ENCODE data around the gene SPA17.

DNA sequence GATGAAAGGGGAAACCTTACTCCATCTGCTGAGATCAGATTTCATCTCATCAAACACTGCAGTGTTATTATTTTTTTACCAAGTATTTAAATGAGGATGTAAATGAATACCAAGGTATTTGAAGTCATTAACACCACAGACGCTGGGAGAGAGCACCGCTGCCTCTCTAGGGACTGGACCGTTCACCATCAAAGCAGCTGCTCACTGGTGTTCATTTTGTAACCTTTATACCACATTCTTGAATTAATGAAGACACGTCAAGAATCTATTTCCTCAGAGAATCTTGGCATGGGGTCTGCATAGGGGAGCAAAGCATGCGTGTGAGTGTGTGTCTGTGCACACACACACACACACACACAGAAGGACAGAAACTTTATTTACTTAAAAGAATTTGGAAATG lies 15.8 kb upstream of the SPA17 start:
- no peak for TF ChIP-seq POLR2A (IDR thresholded peaks at IDR 0.05; ENCODE audit: extremely low read depth, insufficient read length)
- TF ChIP-seq, protein P1, sequence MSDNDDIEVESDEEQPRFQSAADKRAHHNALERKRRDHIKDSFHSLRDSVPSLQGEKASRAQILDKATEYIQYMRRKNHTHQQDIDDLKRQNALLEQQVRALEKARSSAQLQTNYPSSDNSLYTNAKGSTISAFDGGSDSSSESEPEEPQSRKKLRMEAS (IDR thresholded peaks at IDR 0.05; ENCODE audit: low read depth, low read length), result no peak
- TF ChIP-seq, protein P2, sequence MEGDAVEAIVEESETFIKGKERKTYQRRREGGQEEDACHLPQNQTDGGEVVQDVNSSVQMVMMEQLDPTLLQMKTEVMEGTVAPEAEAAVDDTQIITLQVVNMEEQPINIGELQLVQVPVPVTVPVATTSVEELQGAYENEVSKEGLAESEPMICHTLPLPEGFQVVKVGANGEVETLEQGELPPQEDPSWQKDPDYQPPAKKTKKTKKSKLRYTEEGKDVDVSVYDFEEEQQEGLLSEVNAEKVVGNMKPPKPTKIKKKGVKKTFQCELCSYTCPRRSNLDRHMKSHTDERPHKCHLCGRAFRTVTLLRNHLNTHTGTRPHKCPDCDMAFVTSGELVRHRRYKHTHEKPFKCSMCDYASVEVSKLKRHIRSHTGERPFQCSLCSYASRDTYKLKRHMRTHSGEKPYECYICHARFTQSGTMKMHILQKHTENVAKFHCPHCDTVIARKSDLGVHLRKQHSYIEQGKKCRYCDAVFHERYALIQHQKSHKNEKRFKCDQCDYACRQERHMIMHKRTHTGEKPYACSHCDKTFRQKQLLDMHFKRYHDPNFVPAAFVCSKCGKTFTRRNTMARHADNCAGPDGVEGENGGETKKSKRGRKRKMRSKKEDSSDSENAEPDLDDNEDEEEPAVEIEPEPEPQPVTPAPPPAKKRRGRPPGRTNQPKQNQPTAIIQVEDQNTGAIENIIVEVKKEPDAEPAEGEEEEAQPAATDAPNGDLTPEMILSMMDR (IDR thresholded peaks at IDR 0.05; ENCODE audit: low read depth, low read length), result no peak
